BJ (cell line): ENCODE results near the gene HSPB8. TPM values are rescaled to one million over a fixed set of nuclear protein-coding genes. Genes with fewer than 3 reads are reported as not detected.

ENCODE experiments used
- CTCF ChIA-PET: fragments of 350-600 bp; formaldehyde crosslinking; extraction: SDS; loops from one replicate; lab custom pipeline; 2021; ENCODE audit warnings: antibody characterized with exemption, inconsistent platforms; lab: Yijun Ruan, JAX
- POLR2A ChIA-PET: fragments of 300-600 bp; sonication (Branson Sonifier 250); formaldehyde crosslinking; extraction: SDS; loops from one replicate; lab custom pipeline; 2021; ENCODE audit warnings: antibody characterized with exemption; lab: Charles Lee
- DNase-seq: peaks from one replicate; pipeline ENCODE4 v3.0.0-alpha.2; 2011; ENCODE audit warnings: low read depth
- H3K27me3 ChIP-seq: 2 replicates; pipeline ENCODE4 v1.6.0; 2011; ENCODE audit warnings: low read length; ENCODE audit not compliant: control insufficient read depth, insufficient read depth
- H3K36me3 ChIP-seq: 2 replicates; pipeline ENCODE4 v1.5.1; 2011; ENCODE audit warnings: low read length; ENCODE audit not compliant: control insufficient read depth, insufficient read depth
- H3K4me3 ChIP-seq: 2 replicates; pipeline ENCODE4 v1.5.1; 2011; ENCODE audit warnings: low read depth, mild to moderate bottlenecking, control low read depth, low read length
- polyA plus RNA-seq: library from polyadenylated mRNA; depleted of rRNA; stranded (reverse); fragments of >200 nt; gene quantifications from 2 replicates; pipeline ENCODE4 v1.2.3, GENCODE V29; 2011
- TF ChIP-seq, protein P1 (sequence below): IDR thresholded peaks from 2 replicates; pipeline ENCODE4 v1.5.1; 2011; ENCODE audit warnings: low read depth, mild to moderate bottlenecking, control low read depth, inconsistent platforms, low read length, moderate library complexity; ENCODE audit not compliant: insufficient read depth

Gene HSPB8
- polyA plus RNA-seq, 1 experiment = 19.3 TPM

DNA sequence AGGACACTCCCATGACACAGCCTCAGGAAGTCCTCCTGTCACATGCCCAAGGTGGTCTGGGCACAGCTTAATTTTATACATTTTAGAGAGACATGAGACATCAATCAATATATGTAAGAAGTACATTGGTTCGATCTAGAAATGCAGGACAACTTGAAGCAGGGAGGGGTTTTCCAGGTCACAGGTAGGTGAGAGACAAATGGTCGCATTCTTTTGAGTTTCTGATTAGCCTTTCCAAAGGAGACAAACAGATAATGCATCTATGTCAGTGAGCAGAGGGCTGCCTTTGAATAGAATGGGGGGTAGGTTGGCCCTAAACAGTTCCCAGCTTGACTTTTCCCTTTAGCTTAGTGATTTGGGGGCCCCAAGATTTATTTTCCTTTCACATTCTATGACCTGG lies 2.5 kb downstream of the HSPB8 start:
- CTCF ChIA-PET = no interaction called here

GRCh38 chr12:119181944-119182343 lies 3.2 kb downstream of the HSPB8 start:
- H3K4me3 ChIP-seq = no peak overlapping the region
- ChIA-PET CTCF (no interaction called here), POLR2A (no interaction called here)

More for the DNA sequence above, 2.5 kb downstream of the HSPB8 start:
- H3K27me3 ChIP-seq = no peaks in the 10 kb centered on the region
- DNase-seq = no peak
- no peaks in the 10 kb centered on the region for H3K36me3 ChIP-seq
- TF ChIP-seq, protein P1, sequence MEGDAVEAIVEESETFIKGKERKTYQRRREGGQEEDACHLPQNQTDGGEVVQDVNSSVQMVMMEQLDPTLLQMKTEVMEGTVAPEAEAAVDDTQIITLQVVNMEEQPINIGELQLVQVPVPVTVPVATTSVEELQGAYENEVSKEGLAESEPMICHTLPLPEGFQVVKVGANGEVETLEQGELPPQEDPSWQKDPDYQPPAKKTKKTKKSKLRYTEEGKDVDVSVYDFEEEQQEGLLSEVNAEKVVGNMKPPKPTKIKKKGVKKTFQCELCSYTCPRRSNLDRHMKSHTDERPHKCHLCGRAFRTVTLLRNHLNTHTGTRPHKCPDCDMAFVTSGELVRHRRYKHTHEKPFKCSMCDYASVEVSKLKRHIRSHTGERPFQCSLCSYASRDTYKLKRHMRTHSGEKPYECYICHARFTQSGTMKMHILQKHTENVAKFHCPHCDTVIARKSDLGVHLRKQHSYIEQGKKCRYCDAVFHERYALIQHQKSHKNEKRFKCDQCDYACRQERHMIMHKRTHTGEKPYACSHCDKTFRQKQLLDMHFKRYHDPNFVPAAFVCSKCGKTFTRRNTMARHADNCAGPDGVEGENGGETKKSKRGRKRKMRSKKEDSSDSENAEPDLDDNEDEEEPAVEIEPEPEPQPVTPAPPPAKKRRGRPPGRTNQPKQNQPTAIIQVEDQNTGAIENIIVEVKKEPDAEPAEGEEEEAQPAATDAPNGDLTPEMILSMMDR = no peak
- H3K4me3 ChIP-seq = no peak overlapping the region
- POLR2A ChIA-PET = no interaction called here

DNA sequence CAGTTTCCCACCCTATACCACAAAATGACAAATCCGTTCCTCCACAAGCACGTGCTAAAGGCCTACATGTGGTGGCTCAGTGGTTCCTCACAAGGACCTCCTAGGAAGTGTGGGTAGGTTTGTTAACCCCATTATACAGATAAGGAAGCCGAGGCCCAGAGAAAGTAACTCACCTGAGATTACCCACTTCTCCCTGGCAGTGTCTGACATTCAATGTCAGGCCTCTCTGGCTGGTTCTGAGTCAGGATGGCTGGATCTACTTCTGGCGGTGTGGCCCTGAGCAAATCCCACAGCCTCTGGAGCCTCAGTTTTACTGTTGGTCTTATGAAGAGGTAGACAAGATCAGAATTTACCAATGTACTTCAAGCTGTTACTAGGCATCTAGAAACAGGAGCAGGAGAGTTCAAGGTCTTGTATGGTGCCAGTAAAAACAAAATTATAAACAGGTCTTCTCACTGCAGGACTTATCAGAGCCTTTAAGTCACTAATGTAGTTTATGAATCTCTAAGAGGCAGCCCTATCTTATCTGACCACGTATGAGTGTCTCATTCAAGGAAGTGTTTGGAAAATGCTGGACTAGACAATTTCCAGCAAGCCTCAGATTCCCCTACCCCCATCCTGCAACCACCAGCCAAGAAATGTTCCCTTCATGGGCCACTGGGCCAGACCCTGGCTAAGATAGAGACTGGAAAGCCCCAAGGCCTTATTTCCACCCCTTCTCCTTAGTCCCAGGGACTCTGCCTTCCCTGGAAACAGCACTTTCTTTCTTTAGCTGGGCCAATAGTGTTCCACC lies 4.2 kb downstream of the HSPB8 start:
- Histone ChIP-seq H3K36me3 (peaks cover under 1% of the 10 kb centered on the region; the same call in 1 of the 2 replicates), H3K4me3 (no peak overlapping the region), H3K27me3 (no peaks in the 10 kb centered on the region)
- ChIA-PET POLR2A (no interaction called here), CTCF (no interaction called here)
- TF ChIP-seq, protein P1 = no peak
- DNase-seq = no peak

More at GRCh38 chr12:119181944-119182343, 3.2 kb downstream of the HSPB8 start:
- Histone ChIP-seq H3K27me3 (no peaks in the 10 kb centered on the region), H3K36me3 (no peaks in the 10 kb centered on the region; the same call in 1 of the 2 replicates)
- TF ChIP-seq, protein P1 = no peak
- no peak for DNase-seq

- H3K27me3 ChIP-seq = no peaks in the 10 kb centered on the region
- TF ChIP-seq, protein P1 = no peak
- H3K4me3 ChIP-seq = no peak overlapping the region
- CTCF ChIA-PET = no interaction called here
- H3K36me3 ChIP-seq = peaks cover 1% of the 10 kb centered on the region; the same call in 1 of the 2 replicates
- POLR2A ChIA-PET = no interaction called here
- no peak for DNase-seq
Measured at GRCh38 chr12:119183942-119184695, 5.4 kb downstream of the HSPB8 start.

GRCh38 chr12:119195256-119195655 lies 16.5 kb downstream of the HSPB8 start:
- ChIA-PET CTCF (interaction anchor here (1.3 kb wide), 1 partner anchor 15 kb away, joined by 4 read pairs; no protein-coding TSS in a partner anchor), POLR2A (no interaction called here)
- TF ChIP-seq, protein P1 = no peak
- no peak for DNase-seq
- no peaks in the 10 kb centered on the region for H3K27me3 ChIP-seq
- no peak overlapping the region for H3K4me3 ChIP-seq
- no peaks in the 10 kb centered on the region for H3K36me3 ChIP-seq
